ENCODE results near the gene UMODL1.

The UMODL1 gene

DNA sequence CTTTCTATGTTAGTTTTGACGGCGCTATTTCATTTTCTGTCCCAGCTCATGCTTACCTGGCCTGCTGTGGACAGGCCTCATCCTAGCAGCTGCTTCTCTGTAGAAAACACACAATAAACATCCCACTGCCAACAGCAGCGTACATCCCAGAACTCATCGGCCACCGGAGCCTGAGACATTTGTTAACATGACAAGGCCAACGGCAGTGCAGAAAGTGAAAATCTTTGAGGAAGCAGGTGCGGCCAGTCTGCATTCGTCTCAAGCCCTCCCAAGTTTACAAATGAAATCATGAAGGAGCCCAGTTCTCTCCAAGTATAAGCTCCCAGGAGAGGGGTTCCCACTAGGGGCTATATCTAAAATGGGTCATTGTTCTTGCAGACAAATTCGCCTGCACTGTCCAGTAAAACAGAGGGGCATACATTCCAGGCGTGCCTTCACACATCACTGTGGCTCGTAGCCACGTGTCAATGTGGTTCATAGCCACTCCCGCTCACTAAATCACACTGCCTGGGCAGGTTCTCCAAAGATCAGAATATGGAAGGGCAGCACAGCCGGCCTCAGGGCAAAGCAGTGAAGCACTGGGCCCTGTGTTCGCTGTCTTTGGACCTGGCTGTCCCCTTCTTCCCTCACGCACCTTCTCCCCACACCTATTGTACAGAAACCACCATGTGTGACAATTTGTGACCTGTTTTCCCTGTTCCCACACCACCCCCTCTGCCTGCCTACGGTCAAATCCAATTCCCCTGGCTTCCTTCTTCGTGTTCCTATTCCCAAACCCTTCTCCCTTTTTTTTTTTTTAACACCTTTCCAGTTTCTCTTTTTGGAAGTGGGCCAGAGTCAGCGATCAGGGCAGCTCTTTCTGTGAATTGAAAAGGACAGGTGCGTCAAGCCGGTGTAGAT lies 120.8 kb downstream of the UMODL1 start:
- H3K27me3 Mint-ChIP-seq (ENCODE audit: low read depth) = peaks cover 28% of the 10 kb centered on the region
- H3K36me3 Mint-ChIP-seq (ENCODE audit: low read depth) = peaks cover 9% of the 10 kb centered on the region
- peaks cover 74% of the 10 kb centered on the region for H3K4me1 Mint-ChIP-seq (ENCODE audit: low read depth)
- peak overlapping the region; percentile 45 for H3K27ac Mint-ChIP-seq
- H3K9me3 Mint-ChIP-seq = peaks cover under 1% of the 10 kb centered on the region
- peak overlapping the region; percentile 54 for H3K4me3 Mint-ChIP-seq

Measured in T-helper 1 cell treated with Interleukin-12 subunit alpha and Interleukin-12 subunit beta and Interleukin-4 antibody, amounts not matched to agents 30 μg/mL and 1 μg/mL, for 36 hours (primary cell).